Measurements from ENCODE around the gene SPOCK2. TPM values are rescaled to one million over a fixed set of nuclear protein-coding genes. Genes with fewer than 3 reads are reported as not detected.

Gene SPOCK2
- polyA plus RNA-seq, 6 donors from 2014 or later, result 27.8 to 59.5 (median 46.3) TPM

DNA sequence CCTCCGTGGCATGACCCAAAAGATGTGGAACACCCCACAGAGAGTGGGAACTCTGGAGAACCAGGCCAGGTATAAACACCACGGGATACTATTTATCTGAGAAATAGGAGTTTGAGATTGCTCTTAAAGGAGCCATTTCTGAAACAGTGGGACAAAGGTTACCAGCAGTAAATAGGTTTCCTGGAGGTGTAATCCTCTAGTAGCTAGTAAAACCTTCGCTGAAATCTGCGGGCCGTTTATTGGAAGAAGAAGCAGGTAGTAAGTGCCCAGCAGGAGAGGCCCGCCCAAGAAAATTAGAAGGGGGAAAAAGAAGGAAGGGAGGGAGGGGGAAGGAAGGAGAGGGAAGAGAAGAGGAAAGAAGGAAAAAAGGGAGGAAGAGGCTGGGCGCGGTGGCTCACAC, 72.5 kb downstream of the SPOCK2 start:
- peaks cover 0 to under 1% (median 0%) of the 10 kb centered on the region in 3 donors for H3K4me1 Mint-ChIP-seq
- peak overlapping the region in 1 of 6 donors; percentile 68 for H3K27ac Mint-ChIP-seq
- peaks cover 0 to under 1% of the 10 kb centered on the region in 2 donors for H3K36me3 Mint-ChIP-seq
- H3K4me3 Mint-ChIP-seq, result peak overlapping the region in 1 of 8 donors; percentile 35
- ATAC-seq (ENCODE audit: low read depth in 2 of 2) (no peak), DNase-seq (no peak)
- peaks cover 0 to 2% (median 0%) of the 10 kb centered on the region in 7 donors for H3K9me3 Mint-ChIP-seq
- H3K27me3 Mint-ChIP-seq, result peaks cover 0 to 17% (median 12%) of the 10 kb centered on the region in 3 donors

DNA sequence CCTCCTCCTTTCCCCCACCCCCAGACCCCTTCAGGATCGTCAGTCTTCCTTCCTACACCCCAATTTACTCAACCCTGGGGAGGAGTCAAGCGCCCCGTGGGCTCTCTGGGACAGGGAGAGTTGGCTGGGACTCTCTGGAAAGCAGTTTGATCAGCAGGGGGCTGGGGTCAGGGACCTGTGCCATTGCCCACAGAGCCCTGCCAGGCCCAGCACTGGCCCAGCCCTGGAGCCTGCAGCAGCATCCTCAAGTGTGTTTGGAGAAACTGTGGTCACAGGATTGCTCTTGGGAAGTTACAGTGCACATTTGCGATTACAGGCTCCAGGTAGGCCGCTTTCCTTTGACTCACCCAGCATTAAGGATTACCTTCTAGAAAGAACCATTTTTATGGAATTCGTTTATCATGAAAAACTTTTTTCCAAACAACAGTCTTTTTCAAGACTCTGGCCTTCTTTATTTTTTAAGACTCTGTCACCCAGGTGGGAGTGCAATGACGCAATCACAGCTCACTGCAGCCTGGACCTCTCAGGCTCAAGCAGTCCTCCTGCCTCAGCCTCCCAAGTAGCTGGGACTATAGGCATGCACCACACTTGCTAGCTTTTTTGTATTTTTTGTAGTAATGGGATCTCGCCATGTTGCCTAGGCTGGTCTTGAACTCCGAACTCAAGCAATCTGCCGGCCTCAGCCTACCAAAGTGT, 73.4 kb downstream of the SPOCK2 start:
- Mint-ChIP-seq H3K4me3 (no peak overlapping the region), H3K27me3 (peaks cover 0 to 17% (median 12%) of the 10 kb centered on the region in 3 donors), H3K36me3 (no peaks in the 10 kb centered on the region), H3K9me3 (peaks cover 0 to 2% (median 0%) of the 10 kb centered on the region in 7 donors), H3K4me1 (no peaks in the 10 kb centered on the region), H3K27ac (no peak overlapping the region)
- DNase-seq (no peak), ATAC-seq (ENCODE audit: low read depth in 2 of 2) (no peak)

DNA sequence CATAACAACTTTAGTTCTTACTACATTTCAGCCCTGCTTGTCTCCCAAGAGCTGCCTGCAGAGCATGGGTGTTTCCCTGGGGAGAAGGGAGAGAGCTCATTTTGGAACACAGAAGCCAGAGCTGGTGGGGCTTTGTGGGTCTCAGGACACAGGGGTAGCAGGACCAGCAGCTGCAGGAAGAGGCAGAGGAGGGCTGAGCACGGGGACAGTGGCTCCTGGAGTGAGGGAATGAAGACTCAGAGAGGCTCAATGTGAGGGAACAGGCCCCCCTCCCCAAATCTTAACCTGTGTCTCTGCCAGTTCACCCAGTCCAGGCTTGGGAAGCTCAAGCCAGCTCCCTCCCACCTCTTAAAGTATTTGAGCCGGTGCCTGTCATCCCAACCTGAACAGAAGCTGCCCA, 74.2 kb downstream of the SPOCK2 start:
- H3K9me3 Mint-ChIP-seq, result peaks cover 0 to 2% (median 0%) of the 10 kb centered on the region in 7 donors
- H3K4me1 Mint-ChIP-seq, result no peaks in the 10 kb centered on the region
- H3K36me3 Mint-ChIP-seq, result no peaks in the 10 kb centered on the region
- peaks cover 0 to 17% (median 12%) of the 10 kb centered on the region in 3 donors for H3K27me3 Mint-ChIP-seq
- no peak for ATAC-seq (ENCODE audit: low read depth in 2 of 2)
- no peak for DNase-seq
- no peak overlapping the region for H3K27ac Mint-ChIP-seq
- H3K4me3 Mint-ChIP-seq, result no peak overlapping the region

DNA sequence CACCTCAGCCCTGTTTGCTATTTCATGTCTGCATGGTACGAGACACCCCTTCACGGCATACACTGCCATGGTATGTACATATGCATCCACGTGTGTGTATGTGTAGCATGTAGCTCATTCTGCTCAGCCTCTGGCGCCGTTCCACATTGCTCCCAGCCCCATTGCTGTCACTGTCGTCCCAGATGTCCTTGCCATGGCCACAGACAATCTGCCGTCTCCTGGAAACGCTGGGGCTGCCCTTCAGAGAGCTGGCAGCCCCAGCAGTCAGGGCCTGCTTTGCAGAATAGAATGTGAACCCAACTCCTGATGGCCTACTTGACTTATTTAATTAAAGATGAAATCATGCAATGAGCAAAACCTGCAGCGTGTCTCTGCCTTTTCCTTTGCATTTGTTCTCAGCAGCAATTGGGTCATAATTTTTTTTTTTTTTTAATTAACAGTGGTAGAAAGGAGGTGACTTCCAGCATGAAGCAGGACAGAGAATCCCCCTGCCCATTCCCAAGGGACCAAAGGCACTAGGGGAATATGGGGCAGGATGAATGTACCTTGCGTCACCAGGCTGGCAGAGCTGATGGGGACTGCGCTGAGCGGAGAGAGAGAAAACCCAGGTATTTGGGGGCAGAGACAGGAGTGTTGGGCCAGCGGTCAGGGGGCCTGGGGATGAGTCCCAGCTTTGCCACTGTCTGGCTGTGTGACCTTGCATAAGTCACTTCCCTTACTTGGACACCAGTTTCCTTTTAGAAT, 75.0 kb downstream of the SPOCK2 start:
- ATAC-seq (ENCODE audit: low read depth in 2 of 2) (no peak), DNase-seq (no peak)
- H3K4me3 Mint-ChIP-seq, result no peak overlapping the region
- H3K9me3 Mint-ChIP-seq, result no peaks in the 10 kb centered on the region
- no peaks in the 10 kb centered on the region for H3K36me3 Mint-ChIP-seq
- H3K27me3 Mint-ChIP-seq, result peaks cover 0 to 14% (median 9%) of the 10 kb centered on the region in 3 donors
- H3K27ac Mint-ChIP-seq, result peak overlapping the region in 1 of 6 donors; percentile 47
- H3K4me1 Mint-ChIP-seq, result no peaks in the 10 kb centered on the region

DNA sequence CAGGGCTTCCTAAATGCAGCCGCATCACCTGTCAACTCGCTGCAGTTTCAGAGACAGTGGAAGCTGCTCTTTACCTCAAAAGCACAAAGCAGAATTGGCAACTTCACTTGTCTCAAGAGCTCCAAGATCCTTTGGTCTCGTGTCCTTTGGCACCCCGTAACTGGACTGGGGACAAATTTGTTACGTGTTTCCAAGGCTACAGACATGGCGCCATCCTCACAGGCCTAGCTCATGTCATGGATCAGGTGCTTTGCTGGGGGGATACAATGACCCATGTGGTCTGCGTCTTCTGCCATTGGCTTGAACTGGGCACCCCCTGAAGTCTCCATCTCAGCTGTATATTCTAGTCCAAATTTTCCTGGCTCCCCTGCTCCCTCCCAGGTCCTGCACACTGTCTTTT, 75.6 kb downstream of the SPOCK2 start:
- no peak for ATAC-seq (ENCODE audit: low read depth in 2 of 2)
- no peaks in the 10 kb centered on the region for H3K4me1 Mint-ChIP-seq
- no peaks in the 10 kb centered on the region for H3K9me3 Mint-ChIP-seq
- peaks cover 0 to 8% (median 3%) of the 10 kb centered on the region in 3 donors for H3K27me3 Mint-ChIP-seq
- H3K4me3 Mint-ChIP-seq, result no peak overlapping the region
- H3K27ac Mint-ChIP-seq, result no peak overlapping the region
- H3K36me3 Mint-ChIP-seq, result no peaks in the 10 kb centered on the region
- DNase-seq, result no peak

DNA sequence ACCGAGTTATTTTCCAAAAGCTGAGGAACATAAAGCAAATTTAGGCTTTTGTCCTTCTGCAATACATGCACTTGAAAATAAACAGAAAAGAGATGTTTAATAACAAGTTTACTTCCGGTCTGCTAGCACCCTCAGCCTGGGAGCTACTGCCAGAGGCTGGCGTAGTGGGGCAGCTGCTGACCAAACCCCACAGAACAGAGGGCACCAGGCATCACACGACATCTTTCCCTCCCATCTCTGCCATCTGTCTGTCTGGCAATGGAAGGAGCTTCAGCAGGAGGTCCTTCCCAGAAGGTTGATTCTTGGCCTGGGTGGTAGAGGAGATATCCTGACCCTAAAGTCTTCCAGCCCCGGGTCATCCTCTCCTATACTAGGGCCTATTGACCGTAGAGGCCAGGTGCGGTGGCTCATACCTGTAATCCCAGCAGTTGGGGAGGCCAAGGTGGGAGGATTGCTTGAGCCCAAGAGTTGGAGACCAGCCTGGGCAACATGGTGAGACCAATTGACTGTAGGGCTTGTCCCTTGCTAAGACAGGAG, 76.3 kb downstream of the SPOCK2 start:
- H3K4me3 Mint-ChIP-seq, result peak overlapping the region in 1 of 8 donors; percentile 70
- H3K9me3 Mint-ChIP-seq, result no peaks in the 10 kb centered on the region
- DNase-seq (no peak), ATAC-seq (ENCODE audit: low read depth in 2 of 2) (no peak)
- H3K36me3 Mint-ChIP-seq, result no peaks in the 10 kb centered on the region
- H3K27me3 Mint-ChIP-seq, result peaks cover 0 to 5% (median 0%) of the 10 kb centered on the region in 3 donors
- H3K27ac Mint-ChIP-seq, result peak overlapping the region in 1 of 6 donors; percentile 32
- no peaks in the 10 kb centered on the region for H3K4me1 Mint-ChIP-seq

DNA sequence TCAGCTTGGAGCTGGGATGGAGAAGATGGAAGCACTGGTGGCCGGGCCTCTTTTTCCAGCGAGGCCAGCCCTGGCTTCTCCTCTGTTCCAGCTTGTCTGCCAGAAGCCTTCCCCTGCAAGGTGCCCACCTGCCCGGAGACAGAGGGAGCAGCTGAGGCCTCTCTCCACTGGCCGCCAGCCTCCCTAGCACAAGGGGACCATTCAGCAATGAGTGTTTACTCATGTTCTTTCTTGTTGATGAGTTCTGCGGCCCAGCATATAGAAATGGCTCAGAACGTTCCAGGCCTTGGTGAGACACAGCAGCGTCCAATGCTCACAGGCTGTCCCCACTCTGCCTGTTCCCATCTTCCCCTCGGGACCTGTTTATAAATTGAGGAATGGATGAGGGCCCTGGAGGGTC, 76.9 kb downstream of the SPOCK2 start:
- Mint-ChIP-seq H3K9me3 (peaks cover 0 to 2% (median 0%) of the 10 kb centered on the region in 7 donors), H3K36me3 (no peaks in the 10 kb centered on the region), H3K27me3 (no peaks in the 10 kb centered on the region), H3K4me3 (no peak overlapping the region), H3K27ac (no peak overlapping the region), H3K4me1 (peaks cover 0 to 6% (median 0%) of the 10 kb centered on the region in 3 donors)
- no peak for ATAC-seq (ENCODE audit: low read depth in 2 of 2)
- no peak for DNase-seq

DNA sequence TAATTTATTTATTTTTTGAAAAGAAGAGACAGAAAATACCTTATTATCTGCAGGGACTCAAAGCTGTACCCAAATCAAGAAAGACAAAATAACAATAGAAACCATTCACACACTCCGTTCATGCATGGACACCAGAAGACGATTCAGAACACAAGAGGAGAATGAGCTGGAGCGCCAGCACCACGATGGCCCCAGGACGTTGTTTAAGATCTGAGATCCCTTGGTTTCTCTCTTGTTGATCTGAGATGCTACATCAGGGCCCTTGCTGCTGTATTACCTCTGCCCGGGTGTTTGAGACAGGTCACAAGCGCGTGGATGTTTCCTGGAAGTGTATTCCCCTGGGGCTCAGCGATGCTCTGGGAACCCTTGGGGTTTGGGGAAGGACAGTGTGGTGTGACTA, 77.3 kb downstream of the SPOCK2 start:
- Mint-ChIP-seq H3K4me1 (peaks cover 0 to 6% (median 0%) of the 10 kb centered on the region in 3 donors), H3K27me3 (no peaks in the 10 kb centered on the region), H3K36me3 (no peaks in the 10 kb centered on the region), H3K9me3 (peaks cover 0 to 2% (median 0%) of the 10 kb centered on the region in 7 donors), H3K4me3 (no peak overlapping the region), H3K27ac (no peak overlapping the region)
- no peak for ATAC-seq (ENCODE audit: low read depth in 2 of 2)
- DNase-seq, result no peak

DNA sequence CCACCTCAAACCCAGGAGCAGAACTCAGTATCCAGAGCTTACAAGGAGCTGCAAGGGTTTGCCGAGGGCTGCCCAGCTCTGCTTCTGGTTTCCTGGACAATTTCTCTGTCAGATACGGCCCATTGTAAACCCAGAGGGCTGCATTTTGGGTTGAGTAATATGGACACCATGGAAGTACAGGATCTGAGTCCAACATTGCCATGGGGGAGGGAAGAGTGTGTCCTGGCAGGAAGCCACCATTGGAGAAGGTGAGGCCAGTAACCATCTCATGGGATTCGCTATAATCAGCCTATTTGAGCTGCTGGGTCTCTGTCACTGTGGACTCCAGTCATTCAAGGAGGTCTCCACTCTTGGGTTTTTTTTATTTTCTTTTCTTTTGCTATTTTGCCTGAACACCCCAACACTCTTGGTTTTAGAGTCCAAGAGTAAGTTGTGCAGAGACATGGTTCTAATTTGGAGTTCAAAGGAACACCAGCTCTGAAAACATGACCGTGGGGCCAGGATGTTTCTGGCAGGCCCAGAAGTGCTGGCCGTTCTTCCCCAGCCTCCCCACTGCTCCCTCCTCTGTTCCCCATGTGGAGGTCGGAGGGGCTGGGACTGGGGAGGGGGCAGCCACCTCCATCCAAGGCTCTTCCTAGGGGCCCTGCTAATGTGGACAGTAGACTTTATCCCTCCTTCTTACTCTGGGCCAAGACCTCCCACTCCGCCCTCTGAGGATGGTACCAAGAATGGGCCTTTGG, 77.9 kb downstream of the SPOCK2 start:
- Mint-ChIP-seq H3K36me3 (no peaks in the 10 kb centered on the region), H3K9me3 (peaks cover 0 to 2% (median 0%) of the 10 kb centered on the region in 7 donors), H3K4me3 (no peak overlapping the region), H3K27ac (no peak overlapping the region), H3K4me1 (peaks cover 0 to 6% (median 0%) of the 10 kb centered on the region in 3 donors), H3K27me3 (no peaks in the 10 kb centered on the region)
- no peak for ATAC-seq (ENCODE audit: low read depth in 2 of 2)
- no peak for DNase-seq

DNA sequence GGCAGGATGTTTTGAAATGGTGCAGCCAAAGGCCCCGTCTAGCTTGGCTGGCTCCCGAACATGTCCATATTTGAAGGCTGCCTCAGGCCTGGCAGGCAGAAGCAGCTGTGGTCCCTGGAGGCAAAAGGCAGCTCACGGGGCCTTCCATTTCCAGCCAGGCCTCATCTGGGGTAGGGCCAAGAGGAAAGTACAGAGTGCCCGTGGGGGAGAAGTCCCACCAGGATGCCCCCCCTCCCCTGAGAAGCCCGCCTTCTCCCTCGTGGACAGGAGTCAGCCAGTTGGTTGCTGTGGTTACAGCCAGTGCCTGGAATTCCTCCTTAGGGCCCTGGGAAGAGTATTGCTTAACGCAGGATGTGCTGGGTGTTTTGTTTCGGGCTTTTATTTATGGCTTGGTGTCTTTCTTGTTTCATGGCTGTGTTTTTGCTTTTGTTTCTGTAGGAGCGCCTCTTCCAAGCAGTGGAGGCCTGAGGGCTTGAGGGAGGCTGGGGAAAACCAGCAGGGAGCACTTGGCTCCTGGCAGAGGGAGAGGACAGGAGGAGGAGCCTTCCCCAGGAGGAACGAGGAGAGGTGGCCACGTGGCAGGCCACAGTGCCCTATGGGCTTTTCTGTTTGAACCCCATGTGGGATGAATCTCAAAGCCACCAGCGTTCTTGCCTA, 78.8 kb downstream of the SPOCK2 start:
- Mint-ChIP-seq H3K27ac (no peak overlapping the region), H3K36me3 (no peaks in the 10 kb centered on the region), H3K4me3 (peak overlapping the region in 1 of 8 donors; percentile 29), H3K4me1 (peaks cover 0 to 6% (median 0%) of the 10 kb centered on the region in 3 donors), H3K27me3 (no peaks in the 10 kb centered on the region), H3K9me3 (peaks cover 0 to 2% (median 0%) of the 10 kb centered on the region in 7 donors)
- ATAC-seq (ENCODE audit: low read depth in 2 of 2), result no peak
- no peak for DNase-seq

DNA sequence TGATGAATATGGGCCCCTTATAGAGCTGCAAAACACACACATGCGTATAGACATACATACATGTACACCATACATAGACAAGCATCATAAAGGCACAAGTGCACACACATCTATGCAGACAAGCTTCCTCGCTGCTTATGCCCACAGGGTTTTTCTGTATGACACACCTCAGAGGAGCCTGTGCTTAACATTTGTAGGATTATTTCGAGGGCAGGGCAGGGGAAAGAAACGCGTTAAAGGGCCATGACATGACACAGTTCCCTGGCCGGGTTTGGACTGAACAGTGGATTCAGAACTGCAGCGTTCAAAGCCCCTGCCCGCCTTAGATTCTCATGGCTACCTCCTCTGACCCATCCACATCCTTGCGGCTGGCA, 79.3 kb downstream of the SPOCK2 start:
- peaks cover 0 to 6% (median 0%) of the 10 kb centered on the region in 3 donors for H3K4me1 Mint-ChIP-seq
- no peak overlapping the region for H3K27ac Mint-ChIP-seq
- no peaks in the 10 kb centered on the region for H3K36me3 Mint-ChIP-seq
- peaks cover 0 to 2% (median 0%) of the 10 kb centered on the region in 7 donors for H3K9me3 Mint-ChIP-seq
- DNase-seq (no peak), ATAC-seq (ENCODE audit: low read depth in 2 of 2) (no peak)
- no peak overlapping the region for H3K4me3 Mint-ChIP-seq
- H3K27me3 Mint-ChIP-seq, result no peaks in the 10 kb centered on the region

Measured in naive B cell (primary cell).